Fibroblast of lung (primary cell): ENCODE data around the gene COL24A1.
A peak's percentile ranks its signal among the peaks of the same experiment; 100 is the strongest.

Experiments used
- CTCF ChIP-seq, 2 donors: IDR thresholded peaks in 1 of 2; conservative IDR thresholded peaks in 1 of 2; 1 replicate in 1 of 2; 2 replicates in 1 of 2; pipeline ENCODE4 v1.5.1; 2011 to 2012; ENCODE audit warnings: low read length in 2 of 2, control low read depth in 1 of 2, inconsistent platforms in 1 of 2, low read depth in 1 of 2, mild to moderate bottlenecking in 1 of 2
- EZH2 ChIP-seq: IDR thresholded peaks from 2 replicates; pipeline ENCODE4 v1.5.1; 2012; ENCODE audit warnings: low read length, control low read depth, mild to moderate bottlenecking; ENCODE audit errors: missing control alignments

- TF ChIP-seq CTCF (conservative IDR thresholded peaks at IDR 0.05 in 1 of 2, IDR thresholded peaks at IDR 0.05 in 1 of 2; ENCODE audit: low read depth in 1 of 2, low read length in 2 of 2) (peak; percentile 39 to 51), EZH2 (no peak)
Observed at GRCh38 chr1:85850238-85850637, 306.3 kb downstream of the COL24A1 start.
